ENCODE data around the gene ANO2. TPM values are rescaled to one million over a fixed set of nuclear protein-coding genes. Genes with fewer than 3 reads are reported as not detected.
"Not testable (repeated sequence)": the region's sequence is repeated elsewhere in the genome, so short reads cannot be mapped to it uniquely, and the experiment has no call there.

Gene ANO2
- total and polyA plus RNA-seq, 4 donors = 0.03 to 0.25 (median 0.15) TPM

DNA sequence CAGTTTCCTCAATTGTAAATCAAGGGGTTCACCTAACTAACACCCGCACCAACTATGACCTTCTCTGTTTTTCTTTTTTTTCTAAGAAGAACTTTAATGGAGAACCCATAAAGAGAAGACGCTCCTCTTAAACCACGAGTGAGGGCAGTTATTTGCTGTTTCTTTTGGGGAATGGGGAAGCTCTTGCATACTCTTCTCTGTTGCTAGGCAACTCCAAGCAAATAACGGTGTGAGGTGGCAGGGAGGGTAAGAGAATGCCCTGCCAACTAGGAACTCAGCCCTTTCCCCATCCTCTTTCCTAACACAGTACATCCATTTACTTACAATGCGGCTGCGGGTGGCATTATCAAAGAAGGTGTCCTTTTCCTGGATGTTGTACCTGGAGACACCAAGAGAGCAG lies 114.9 kb downstream of the ANO2 start:
- H3K9ac ChIP-seq (ENCODE audit: low read depth in 1 of 2, low read length in 2 of 2) = no peak overlapping the region
- no peak overlapping the region for H3K4me3 ChIP-seq (ENCODE audit: low read depth in 1 of 3, low read length in 3 of 3)
- TF ChIP-seq JUND (IDR thresholded peaks at IDR 0.05) = no peak
- no peak for TF ChIP-seq HNF4A (conservative IDR thresholded peaks at IDR 0.05)
- TF ChIP-seq, protein P1, sequence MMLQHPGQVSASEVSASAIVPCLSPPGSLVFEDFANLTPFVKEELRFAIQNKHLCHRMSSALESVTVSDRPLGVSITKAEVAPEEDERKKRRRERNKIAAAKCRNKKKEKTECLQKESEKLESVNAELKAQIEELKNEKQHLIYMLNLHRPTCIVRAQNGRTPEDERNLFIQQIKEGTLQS (IDR thresholded peaks at IDR 0.05) = no peak
- TF ChIP-seq, protein P2, sequence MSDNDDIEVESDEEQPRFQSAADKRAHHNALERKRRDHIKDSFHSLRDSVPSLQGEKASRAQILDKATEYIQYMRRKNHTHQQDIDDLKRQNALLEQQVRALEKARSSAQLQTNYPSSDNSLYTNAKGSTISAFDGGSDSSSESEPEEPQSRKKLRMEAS (IDR thresholded peaks at IDR 0.05) = no peak
- H3K36me3 ChIP-seq (ENCODE audit: control insufficient read depth in 4 of 4, insufficient read depth in 3 of 4, low read depth in 1 of 4, low read length in 3 of 4) = no peaks in the 10 kb centered on the region
- 60% methylated on average over 6 of the region's 6 CpGs for WGBS
- no peak overlapping the region for H3K27ac ChIP-seq (ENCODE audit: low read depth in 1 of 2, low read length in 2 of 2)
- peaks cover 0 to 4% (median 0%) of the 10 kb centered on the region in 4 donors for H3K9me3 ChIP-seq (ENCODE audit: control insufficient read depth in 4 of 4, low read length in 3 of 4)
- no peak for DNase-seq (ENCODE audit: low spot score)
- H3K4me1 ChIP-seq (ENCODE audit: control insufficient read depth in 4 of 4, insufficient read depth in 4 of 4, low read length in 3 of 4) = no peaks in the 10 kb centered on the region
- H3K27me3 ChIP-seq (ENCODE audit: control insufficient read depth in 4 of 4, insufficient read depth in 4 of 4, low read length in 3 of 4) = peaks cover 0 to 3% (median 0%) of the 10 kb centered on the region in 4 donors

DNA sequence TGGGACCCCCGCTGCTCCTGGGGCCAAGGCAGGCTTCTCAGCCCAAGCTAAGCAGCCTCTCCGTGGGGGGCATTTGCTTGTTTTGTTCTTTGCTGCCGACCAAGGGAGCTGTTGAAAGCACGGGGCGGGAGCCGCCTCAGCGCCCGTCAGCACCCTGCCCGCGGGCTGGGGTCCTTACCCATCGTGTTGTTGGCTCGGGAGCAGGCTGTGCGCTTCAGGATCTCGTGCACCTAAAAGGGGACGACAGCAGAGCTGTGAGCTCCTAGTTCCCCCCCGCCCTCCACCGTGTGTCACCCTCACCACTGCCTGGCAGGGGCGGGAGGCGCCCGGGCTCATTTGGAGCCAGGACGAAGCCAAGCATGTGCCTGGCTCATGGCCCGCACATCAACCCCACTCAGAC lies 117.5 kb downstream of the ANO2 start:
- 60% methylated on average over 22 of the region's 22 CpGs for WGBS
- Histone ChIP-seq H3K9ac (ENCODE audit: low read depth in 1 of 2, low read length in 2 of 2) (no peak overlapping the region), H3K4me3 (ENCODE audit: low read depth in 1 of 3, low read length in 3 of 3) (peak overlapping the region in 1 of 3 donors; percentile 25), H3K27ac (ENCODE audit: low read depth in 1 of 2, low read length in 2 of 2) (no peak overlapping the region), H3K4me1 (ENCODE audit: control insufficient read depth in 4 of 4, insufficient read depth in 4 of 4, low read length in 3 of 4) (no peaks in the 10 kb centered on the region), H3K36me3 (ENCODE audit: control insufficient read depth in 4 of 4, insufficient read depth in 3 of 4, low read depth in 1 of 4, low read length in 3 of 4) (no peaks in the 10 kb centered on the region), H3K27me3 (ENCODE audit: control insufficient read depth in 4 of 4, insufficient read depth in 4 of 4, low read length in 3 of 4) (no peaks in the 10 kb centered on the region), H3K9me3 (ENCODE audit: control insufficient read depth in 4 of 4, low read length in 3 of 4) (no peaks in the 10 kb centered on the region)
- TF ChIP-seq JUND (IDR thresholded peaks at IDR 0.05) (no peak), RAD21 (IDR thresholded peaks at IDR 0.05) (no peak)
- no peak for DNase-seq (ENCODE audit: low spot score)

DNA sequence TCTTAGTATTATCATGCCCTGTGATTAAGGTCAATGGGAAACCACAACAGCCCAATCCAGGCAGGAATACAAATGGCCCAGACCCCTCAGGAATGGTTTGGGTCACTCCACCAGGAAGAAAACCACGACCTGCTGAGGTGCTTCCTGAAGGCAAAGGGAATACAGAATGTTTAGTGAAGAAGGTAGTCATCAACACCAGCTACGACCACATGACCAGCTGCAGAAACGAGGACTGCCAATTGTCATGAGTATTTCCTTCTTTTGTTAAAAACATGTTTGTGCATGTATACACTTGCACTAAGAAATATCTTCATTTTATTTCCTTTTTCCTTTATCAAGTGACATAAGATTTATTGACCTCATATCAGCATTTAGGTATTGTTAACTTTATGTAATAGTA lies 119.3 kb downstream of the ANO2 start:
- H3K36me3 ChIP-seq (ENCODE audit: control insufficient read depth in 4 of 4, insufficient read depth in 3 of 4, low read depth in 1 of 4, low read length in 3 of 4); H3K27me3 ChIP-seq (ENCODE audit: control insufficient read depth in 4 of 4, insufficient read depth in 4 of 4, low read length in 3 of 4); H3K4me3 ChIP-seq (ENCODE audit: low read depth in 1 of 3, low read length in 3 of 3); H3K9ac ChIP-seq (ENCODE audit: low read depth in 1 of 2, low read length in 2 of 2); H3K27ac ChIP-seq (ENCODE audit: low read depth in 1 of 2, low read length in 2 of 2); DNase-seq (ENCODE audit: low spot score); H3K9me3 ChIP-seq (ENCODE audit: control insufficient read depth in 4 of 4, low read length in 3 of 4); H3K4me1 ChIP-seq (ENCODE audit: control insufficient read depth in 4 of 4, insufficient read depth in 4 of 4, low read length in 3 of 4): not testable (repeated sequence)
- WGBS = 55% methylated on average over 3 of the region's 3 CpGs

DNA sequence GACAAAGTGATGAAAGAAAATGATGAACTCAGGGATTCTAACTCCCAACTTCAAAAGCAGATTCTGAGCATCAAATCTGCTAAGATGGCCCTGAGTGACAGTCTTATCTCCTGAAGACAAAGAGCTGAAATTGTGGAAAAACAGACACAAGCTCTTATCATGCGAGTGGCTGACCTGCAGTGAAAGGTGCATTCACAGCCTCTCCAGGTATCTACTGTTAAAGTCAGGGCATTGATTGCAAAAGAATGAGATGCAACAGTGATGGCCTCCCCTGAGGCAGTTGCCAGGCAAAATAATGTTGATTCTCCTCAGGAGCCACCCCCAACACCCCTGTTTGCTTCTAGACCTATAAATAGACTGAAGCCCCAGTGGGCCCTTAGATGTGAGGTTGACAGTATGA lies 126.2 kb downstream of the ANO2 start:
- DNase-seq (ENCODE audit: low spot score); H3K9me3 ChIP-seq (ENCODE audit: control insufficient read depth in 4 of 4, low read length in 3 of 4); H3K27me3 ChIP-seq (ENCODE audit: control insufficient read depth in 4 of 4, insufficient read depth in 4 of 4, low read length in 3 of 4); H3K27ac ChIP-seq (ENCODE audit: low read depth in 1 of 2, low read length in 2 of 2); H3K36me3 ChIP-seq (ENCODE audit: control insufficient read depth in 4 of 4, insufficient read depth in 3 of 4, low read depth in 1 of 4, low read length in 3 of 4); H3K4me3 ChIP-seq (ENCODE audit: low read depth in 1 of 3, low read length in 3 of 3); H3K9ac ChIP-seq (ENCODE audit: low read depth in 1 of 2, low read length in 2 of 2); H3K4me1 ChIP-seq (ENCODE audit: control insufficient read depth in 4 of 4, insufficient read depth in 4 of 4, low read length in 3 of 4): not testable (repeated sequence)
- WGBS = 71% methylated on average over 1 of the region's 1 CpG

DNA sequence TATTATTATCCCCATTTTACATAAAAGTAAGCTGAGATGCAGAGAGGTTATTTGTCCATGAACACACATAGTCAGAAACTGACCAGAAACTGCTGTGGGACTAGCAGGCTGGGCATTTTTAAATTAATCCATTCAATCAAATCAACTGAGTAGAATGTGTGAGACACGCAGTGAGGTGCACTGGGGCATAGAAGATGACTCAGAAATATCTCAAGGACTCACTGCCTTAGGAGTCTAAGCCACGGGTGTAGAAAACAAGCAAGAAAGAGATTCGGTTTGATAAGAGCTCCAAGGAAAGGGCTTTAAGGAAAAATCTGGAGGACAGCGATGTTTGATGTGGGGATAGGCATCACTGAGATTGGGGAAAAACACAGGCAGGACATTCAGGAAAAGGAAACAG lies 127.8 kb downstream of the ANO2 start:
- Histone ChIP-seq H3K4me3 (ENCODE audit: low read depth in 1 of 3, low read length in 3 of 3) (no peak overlapping the region), H3K9me3 (ENCODE audit: control insufficient read depth in 4 of 4, low read length in 3 of 4) (peaks cover 0 to 7% (median 2%) of the 10 kb centered on the region in 4 donors), H3K4me1 (ENCODE audit: control insufficient read depth in 4 of 4, insufficient read depth in 4 of 4, low read length in 3 of 4) (no peaks in the 10 kb centered on the region), H3K9ac (ENCODE audit: low read depth in 1 of 2, low read length in 2 of 2) (no peak overlapping the region), H3K36me3 (ENCODE audit: control insufficient read depth in 4 of 4, insufficient read depth in 3 of 4, low read depth in 1 of 4, low read length in 3 of 4) (no peaks in the 10 kb centered on the region), H3K27ac (ENCODE audit: low read depth in 1 of 2, low read length in 2 of 2) (no peak overlapping the region), H3K27me3 (ENCODE audit: control insufficient read depth in 4 of 4, insufficient read depth in 4 of 4, low read length in 3 of 4) (peaks cover 0 to 3% (median 0%) of the 10 kb centered on the region in 4 donors)
- no peak for DNase-seq (ENCODE audit: low spot score)
- 65% methylated on average over 4 of the region's 4 CpGs for WGBS
- TF ChIP-seq TAF1 (conservative IDR thresholded peaks at IDR 0.05) = no peak
- TF ChIP-seq, protein P2 (IDR thresholded peaks at IDR 0.05) = no peak
- no peak for TF ChIP-seq FOXA1 (IDR thresholded peaks at IDR 0.05)
- TF ChIP-seq, protein P3, sequence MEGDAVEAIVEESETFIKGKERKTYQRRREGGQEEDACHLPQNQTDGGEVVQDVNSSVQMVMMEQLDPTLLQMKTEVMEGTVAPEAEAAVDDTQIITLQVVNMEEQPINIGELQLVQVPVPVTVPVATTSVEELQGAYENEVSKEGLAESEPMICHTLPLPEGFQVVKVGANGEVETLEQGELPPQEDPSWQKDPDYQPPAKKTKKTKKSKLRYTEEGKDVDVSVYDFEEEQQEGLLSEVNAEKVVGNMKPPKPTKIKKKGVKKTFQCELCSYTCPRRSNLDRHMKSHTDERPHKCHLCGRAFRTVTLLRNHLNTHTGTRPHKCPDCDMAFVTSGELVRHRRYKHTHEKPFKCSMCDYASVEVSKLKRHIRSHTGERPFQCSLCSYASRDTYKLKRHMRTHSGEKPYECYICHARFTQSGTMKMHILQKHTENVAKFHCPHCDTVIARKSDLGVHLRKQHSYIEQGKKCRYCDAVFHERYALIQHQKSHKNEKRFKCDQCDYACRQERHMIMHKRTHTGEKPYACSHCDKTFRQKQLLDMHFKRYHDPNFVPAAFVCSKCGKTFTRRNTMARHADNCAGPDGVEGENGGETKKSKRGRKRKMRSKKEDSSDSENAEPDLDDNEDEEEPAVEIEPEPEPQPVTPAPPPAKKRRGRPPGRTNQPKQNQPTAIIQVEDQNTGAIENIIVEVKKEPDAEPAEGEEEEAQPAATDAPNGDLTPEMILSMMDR (IDR thresholded peaks at IDR 0.05; ENCODE audit: low read depth, low read length, missing input control) = no peak
- no peak for TF ChIP-seq JUND (IDR thresholded peaks at IDR 0.05)
- TF ChIP-seq, protein P4, sequence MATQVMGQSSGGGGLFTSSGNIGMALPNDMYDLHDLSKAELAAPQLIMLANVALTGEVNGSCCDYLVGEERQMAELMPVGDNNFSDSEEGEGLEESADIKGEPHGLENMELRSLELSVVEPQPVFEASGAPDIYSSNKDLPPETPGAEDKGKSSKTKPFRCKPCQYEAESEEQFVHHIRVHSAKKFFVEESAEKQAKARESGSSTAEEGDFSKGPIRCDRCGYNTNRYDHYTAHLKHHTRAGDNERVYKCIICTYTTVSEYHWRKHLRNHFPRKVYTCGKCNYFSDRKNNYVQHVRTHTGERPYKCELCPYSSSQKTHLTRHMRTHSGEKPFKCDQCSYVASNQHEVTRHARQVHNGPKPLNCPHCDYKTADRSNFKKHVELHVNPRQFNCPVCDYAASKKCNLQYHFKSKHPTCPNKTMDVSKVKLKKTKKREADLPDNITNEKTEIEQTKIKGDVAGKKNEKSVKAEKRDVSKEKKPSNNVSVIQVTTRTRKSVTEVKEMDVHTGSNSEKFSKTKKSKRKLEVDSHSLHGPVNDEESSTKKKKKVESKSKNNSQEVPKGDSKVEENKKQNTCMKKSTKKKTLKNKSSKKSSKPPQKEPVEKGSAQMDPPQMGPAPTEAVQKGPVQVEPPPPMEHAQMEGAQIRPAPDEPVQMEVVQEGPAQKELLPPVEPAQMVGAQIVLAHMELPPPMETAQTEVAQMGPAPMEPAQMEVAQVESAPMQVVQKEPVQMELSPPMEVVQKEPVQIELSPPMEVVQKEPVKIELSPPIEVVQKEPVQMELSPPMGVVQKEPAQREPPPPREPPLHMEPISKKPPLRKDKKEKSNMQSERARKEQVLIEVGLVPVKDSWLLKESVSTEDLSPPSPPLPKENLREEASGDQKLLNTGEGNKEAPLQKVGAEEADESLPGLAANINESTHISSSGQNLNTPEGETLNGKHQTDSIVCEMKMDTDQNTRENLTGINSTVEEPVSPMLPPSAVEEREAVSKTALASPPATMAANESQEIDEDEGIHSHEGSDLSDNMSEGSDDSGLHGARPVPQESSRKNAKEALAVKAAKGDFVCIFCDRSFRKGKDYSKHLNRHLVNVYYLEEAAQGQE (IDR thresholded peaks at IDR 0.05) = no peak

Measured in liver (tissue), 9 donors.